GM18517 (cell line): ENCODE results near the gene TAF11L13.

ENCODE experiments used
- ATAC-seq: cut with Tn5 transposase; IDR thresholded peaks from one replicate; pipeline ENCODE4 v1.9.1; 2021; ENCODE audit warnings: mild to moderate bottlenecking, moderate library complexity; ENCODE audit not compliant: unreplicated experiment

The TAF11L13 gene

DNA sequence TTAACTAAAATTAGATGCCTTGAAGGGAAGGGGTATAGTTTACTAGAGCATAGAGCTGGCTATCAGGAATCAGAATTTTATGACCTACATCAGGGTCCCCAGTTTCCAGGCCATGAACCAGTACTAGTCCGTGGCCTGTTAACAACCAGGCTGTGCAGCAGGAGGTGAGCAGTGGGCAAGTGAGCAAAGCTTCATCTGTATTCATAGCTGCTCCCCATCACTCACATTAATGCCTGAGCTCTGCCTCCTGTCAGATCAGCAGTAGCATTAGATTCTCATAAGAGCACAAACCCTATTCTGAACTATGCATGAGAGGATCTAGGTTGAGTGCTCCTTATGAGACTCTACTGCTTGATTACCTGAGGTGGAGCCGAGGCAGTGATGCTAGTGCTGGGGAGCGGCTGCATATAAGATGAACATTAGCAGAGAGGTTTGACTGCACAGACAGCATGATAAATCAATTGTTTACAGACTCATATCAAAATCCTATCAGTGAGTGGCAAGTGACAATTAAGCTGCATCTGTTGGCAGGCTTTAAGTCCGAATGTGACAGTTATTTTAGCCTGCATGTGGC lies 47.0 kb downstream of the TAF11L13 start:
- no peak for ATAC-seq

- ATAC-seq, result no peak
Observed at GRCh38 chr5:17679597-17680203, 47.8 kb downstream of the TAF11L13 start.

- ATAC-seq, result no peak
Observed at GRCh38 chr5:17680737-17681136, 48.8 kb downstream of the TAF11L13 start.
